HG03103 (cell line): ENCODE results near the gene TAGLN.

Experiments used
- ATAC-seq: cut with Tn5 transposase; IDR thresholded peaks from one replicate; pipeline ENCODE4 v1.9.1; 2021; ENCODE audit warnings: low read depth; ENCODE audit not compliant: unreplicated experiment

TAGLN gene

DNA sequence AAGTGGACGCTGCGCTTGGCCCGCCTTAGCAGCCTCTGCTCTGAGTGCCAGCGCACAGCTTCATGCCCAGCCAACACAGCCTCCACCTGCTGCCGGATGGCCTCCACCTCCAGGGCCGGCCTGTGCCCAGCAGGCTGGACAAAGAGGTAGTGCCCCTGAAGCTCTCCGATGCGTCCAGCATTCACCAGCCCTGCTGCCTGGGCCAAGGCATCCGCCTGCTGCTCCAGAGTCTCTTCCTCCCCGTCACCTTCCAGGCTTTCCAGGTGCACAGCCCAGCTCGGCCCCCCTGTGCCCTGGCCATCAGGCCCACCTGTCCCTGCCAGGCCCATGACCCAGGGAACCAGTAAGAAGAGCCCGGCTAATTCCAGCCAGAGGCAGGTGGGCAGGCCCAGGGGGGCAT is 30.2 kb downstream of the TAGLN start:
- ATAC-seq, result no peak

DNA sequence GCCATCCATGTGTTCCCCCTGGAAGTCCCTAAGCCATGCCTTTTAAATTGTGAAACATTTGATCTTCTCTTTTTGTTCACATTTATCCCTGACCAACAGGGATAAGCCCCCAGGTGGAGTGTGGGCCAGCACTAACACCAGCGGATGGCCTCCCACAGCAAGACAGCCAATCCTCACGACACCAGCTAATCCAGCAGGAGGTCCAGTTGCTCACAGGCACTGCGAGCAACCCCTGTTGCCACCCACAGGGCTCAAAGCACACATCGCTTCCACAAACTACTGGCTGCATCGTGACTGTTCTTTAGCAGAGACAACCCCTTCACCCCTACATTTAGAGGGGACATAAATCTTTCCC is 30.7 kb downstream of the TAGLN start:
- ATAC-seq, result no peak

- ATAC-seq, result no peak
Measured at GRCh38 chr11:117230286-117230961, 31.3 kb downstream of the TAGLN start.

GRCh38 chr11:117230999-117231841 is 32.0 kb downstream of the TAGLN start:
- no peak for ATAC-seq

GRCh38 chr11:117231842-117232091 is 32.6 kb downstream of the TAGLN start, which contains the start of gene PCSK7:
Gene PCSK7 (minus strand): TSS chr11:117232073. CDS start chr11:117229844, 2,229 bp downstream.
- ATAC-seq, result no peak

- peak; percentile 58 for ATAC-seq
Measured at GRCh38 chr11:117232092-117232878, 33.1 kb downstream of the TAGLN start, which contains the start of gene RNF214. Gene RNF214 (plus strand): TSS chr11:117232671. CDS start chr11:117234273, 1,602 bp downstream.

DNA sequence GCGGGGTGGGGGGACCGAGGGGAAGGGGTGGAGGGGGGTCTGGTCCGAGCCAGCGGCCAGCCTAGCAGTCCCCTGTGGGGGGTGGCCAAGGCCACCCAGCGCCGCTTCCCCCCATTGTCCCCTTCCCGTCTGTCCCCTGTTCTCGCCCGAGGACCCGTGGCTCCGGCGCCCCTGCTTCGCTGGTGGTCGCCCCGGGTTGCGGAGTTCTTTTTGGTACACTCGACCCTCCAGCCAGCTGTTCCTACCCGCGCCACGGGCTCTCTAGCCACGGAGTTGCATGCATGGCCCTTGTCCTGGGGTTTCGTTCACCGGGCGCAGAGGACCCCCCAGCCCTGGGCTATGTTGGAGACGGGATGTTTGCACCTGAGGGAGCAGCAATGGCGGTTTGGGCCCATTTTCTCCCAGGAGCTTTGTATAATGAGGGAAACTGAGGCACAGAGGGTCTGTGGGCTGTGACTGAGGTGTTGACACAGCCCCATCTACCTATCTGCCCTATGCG is 33.8 kb downstream of the TAGLN start:
- no peak for ATAC-seq

DNA sequence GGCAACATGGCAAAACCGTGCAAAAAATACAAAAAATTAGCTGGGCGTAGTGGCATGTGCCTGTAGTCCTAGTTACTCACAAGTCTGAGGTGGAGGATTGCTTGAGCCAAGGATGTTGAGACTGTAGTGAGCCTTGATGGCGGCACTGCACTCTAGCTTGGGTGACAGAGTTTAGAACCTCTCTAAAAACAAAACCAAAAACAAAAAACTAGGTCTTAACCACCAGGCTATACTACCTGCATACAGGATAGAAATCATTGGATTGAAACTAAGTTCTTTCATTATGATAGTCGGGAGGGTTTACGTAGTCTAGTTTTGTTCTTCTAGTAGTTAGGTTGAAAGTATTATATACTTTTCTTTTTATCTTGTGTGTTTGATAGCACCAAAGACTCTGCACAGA is 39.1 kb downstream of the TAGLN start:
- no peak for ATAC-seq

DNA sequence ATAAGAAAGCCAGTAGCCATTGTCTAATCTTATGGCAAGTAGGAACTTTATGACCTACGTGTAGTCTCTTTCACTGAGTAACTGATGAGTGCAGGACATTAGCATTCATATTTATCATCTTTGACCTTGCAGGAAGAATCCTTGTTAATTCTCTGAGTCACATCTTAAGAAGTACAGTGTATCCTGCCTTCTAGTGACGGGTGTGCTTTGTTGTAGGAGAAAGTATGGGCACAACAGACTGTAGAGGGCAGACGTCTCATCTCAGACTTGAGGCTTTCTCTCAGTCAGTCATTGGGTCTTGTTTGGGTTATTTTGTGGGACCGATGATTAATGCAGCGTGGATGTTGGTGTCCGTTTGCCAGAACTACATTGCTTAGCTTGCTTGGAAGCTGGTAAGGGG is 40.1 kb downstream of the TAGLN start:
- no peak for ATAC-seq

DNA sequence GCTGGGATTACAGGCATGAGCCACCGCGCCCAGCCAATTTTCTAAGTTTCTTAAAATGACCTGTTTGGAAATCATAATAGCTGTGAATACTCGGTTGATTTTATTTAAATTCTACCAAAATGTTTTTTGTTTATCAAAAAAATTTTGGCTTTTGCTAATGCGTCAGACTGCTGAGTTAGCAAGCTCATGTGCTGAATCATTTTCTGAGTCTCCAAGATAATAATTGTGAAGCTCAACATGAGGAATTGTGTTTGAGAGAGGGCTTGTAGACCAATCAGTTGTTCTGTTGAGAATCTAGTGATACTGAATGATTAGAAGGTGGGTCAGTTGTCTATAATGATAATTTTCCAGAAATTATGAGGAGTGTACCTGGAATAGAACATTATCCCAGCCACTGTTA is 49.2 kb downstream of the TAGLN start:
- no peak for ATAC-seq

- no peak for ATAC-seq
Measured at GRCh38 chr11:117249571-117249970, 50.4 kb downstream of the TAGLN start.

DNA sequence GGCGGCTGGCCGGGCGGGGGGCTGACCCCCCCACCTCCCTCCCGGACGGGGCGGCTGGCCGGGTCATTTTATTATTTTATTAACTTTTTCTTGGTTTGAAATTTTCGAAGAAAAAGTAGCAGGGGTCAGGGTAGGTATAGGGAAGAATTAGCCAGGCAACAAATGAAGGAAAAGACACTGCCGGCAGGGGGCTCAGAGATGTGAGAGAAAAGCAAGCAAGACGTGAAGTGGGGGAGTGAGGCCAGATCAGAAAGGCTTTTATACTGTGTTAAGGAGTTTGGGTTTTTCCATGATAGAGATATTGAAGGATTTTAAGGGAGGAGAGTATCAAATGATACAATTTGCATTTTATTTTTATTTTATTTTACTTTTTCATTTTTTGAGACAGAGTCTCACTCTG is 52.3 kb downstream of the TAGLN start:
- no peak for ATAC-seq

DNA sequence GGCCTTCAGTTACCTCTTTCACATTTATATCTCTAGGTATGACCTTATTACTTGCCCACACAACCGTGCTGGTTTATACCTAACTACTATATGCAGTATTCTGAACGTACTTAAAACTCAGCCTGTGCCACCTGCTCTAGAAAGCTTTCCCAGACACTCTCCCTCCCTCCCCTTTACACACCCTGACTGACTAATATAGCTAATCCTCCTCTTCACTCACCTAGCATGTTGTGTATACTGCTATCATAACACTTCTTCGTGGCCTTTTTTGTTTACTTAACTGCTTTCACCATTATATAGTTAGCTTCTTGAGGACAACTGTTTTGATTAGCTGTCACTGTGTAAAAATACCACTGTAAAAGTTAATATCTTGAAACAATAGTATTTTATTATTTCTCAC is 56.8 kb downstream of the TAGLN start:
- no peak for ATAC-seq

DNA sequence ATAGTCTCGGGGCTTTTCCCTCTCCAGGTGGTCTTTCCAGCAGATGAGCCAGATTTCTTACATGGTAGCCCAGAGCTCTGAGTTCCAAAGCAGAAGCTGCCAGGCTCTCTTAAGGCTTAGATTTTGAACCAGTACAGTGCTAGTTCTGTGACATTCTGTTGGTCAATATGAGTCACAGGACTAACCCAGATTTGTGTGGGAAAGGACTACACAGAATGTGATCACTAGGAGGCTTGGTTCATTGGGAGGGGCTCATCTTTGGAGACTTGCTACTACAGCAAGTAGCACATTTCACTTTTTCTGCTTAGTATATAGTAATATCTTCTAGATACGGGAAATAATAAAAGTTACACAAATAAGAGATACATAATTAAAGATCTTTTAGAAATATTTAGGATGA is 57.4 kb downstream of the TAGLN start:
- no peak for ATAC-seq
